ENCODE data around the gene GUCY2F.

GUCY2F gene

GRCh38 chrX:109392895-109393294, 89.0 kb downstream of the GUCY2F start:
- DNase-seq: no peak

DNA sequence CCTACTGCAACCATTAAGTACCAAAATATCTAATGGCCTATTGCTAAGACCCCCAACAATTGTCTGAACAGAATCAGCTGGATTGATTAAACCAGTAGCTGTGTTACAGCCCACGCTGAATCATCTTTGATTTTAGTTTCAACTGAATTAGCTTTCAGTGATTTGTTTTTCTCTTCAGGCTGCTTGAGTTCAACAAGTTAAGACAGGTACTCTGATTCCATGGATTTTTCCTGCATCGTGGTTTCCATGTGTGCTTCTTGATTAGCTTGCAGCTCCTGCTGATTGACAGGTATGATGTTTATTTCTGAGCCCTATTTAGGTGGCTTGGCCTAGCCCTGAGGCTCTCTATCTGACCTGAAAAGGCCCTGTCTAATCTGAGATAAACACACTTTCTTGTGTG, 91.3 kb downstream of the GUCY2F start:
- DNase-seq: no peak

DNA sequence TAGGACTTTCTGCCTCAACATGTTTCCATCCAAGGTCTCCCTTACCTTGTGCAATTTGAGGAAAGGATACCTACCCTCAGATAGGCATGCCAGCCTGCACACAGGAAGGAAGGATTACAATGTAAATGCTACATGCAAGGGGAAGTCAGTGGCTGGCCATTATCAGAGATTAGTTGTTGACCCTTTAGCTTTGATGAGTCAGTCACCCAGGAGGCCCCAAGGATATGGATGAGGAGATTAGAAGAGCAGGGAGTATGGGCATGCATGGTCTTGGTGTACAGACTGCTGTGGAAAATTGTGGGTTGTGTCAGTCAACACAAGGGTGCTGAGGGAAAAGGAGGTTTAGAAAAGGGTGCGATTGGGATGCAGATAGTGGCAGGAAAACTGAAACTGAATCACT, 92.0 kb downstream of the GUCY2F start:
- no peak for DNase-seq

DNA sequence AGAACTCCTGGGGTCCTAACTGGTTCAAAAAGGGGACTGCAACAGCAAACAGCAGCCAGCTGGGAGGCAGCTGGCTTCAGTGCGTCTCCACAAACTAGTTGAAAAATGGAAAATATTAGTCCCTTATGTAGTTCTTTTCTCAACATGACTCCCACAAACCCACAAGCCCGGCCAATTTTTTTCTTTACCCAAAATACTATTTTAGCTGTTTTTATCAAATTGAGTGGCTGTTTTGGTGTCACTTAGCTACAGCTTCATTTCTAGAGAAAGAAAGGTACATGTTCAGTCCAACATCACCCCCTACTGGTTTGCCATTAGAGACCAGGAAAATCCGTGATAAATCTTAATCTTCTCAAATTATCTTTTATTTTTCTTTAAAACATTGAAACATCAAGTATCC, 97.2 kb downstream of the GUCY2F start:
- DNase-seq: no peak

- no peak for DNase-seq
These were observed 99.6 kb downstream of the GUCY2F start for GRCh38 chrX:109382332-109382731.

DNA sequence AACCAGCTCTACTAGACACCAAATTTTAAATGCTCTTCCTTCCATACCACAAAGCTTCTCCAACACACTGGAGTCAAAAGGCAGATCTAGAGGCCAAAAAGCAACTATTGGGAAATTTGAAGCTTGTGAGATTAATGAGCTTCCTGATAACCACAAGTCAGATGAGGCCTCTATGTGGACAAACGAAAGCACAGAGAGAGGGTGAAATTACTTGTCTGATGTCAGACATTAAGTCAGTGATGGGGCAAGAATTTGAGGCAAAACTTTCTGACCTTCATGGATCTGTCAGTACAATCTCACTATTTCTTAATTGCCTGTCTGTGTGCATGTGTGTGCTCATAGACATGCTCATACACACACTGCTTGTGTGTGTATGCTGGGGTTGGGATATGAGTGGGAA, 103.6 kb downstream of the GUCY2F start:
- DNase-seq: no peak

DNA sequence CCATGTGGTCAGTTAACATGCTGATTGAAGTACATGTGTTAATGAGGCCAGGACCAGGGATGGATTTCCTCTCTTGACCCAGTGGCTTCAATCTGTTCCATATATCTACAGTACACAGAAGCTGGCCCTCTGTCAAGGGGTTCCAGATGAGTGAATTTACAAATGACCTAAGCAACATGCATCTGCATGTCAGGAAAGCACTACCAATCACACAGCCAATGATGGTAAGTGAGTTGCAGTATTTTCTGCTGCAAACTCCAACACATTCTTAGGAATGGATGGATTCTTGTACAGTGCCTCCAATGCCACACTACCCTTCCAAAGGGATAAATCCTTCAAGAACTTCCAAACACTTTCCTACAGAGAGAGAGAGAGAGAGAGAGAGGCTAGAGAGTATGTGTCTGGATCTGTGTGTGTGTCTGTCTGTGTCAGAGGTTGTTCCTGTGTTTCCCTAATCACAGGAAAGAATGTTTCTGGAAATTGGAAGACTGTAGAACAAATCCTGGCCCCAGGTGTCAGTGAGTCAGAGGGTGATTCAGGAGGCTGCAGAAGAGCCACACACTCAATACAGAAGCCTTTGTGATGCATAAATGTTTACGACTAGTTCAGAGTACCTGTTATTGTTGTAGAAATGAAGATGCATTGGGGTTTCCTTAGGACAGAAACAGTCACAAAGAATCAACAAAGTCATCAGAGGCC, 107.5 kb downstream of the GUCY2F start:
- no peak for DNase-seq

- no peak for DNase-seq
These were observed 108.4 kb downstream of the GUCY2F start for GRCh38 chrX:109373468-109373867.

GRCh38 chrX:109372716-109373115, 109.2 kb downstream of the GUCY2F start:
- no peak for DNase-seq

DNA sequence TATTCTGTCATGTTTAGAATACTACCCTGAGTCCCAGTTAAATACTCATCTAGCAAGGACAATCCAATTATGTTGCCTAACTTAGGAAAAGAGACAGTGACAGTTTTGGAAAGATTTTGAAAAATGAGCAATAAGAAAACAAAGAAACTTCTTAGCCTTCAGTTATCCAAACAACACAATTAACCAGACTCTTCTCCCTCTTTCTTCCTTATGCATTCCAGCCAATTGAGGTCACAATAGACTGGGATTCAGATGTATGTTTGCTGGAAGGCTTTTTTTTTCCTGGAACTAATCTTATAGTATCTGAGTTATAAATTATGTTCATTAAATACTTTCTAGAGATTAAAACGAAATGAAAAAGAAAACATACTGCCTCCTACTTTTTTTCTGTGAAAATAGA, 109.6 kb downstream of the GUCY2F start:
- no peak for DNase-seq

- no peak for DNase-seq
These were observed 119.8 kb downstream of the GUCY2F start for GRCh38 chrX:109362101-109362500.

DNA sequence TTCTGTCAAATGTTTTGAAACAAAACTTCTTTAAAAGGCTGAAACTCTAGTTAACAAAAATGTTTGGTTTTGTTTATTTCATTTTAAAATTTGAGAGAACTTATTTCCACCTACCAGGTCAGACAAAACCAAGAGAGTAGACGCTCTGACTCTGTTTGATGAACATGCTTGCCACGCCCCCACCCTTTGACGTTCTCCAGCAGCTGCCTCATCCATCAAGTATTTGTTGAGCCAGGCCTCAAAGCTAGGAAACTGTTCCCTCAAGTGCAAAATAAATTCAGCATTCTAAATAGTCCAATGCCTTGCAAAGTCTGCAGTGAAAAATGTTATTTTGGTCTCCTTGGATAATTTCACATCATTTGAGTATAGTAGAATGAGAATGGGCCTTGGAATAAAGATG, 121.6 kb downstream of the GUCY2F start:
- no peak for DNase-seq

DNA sequence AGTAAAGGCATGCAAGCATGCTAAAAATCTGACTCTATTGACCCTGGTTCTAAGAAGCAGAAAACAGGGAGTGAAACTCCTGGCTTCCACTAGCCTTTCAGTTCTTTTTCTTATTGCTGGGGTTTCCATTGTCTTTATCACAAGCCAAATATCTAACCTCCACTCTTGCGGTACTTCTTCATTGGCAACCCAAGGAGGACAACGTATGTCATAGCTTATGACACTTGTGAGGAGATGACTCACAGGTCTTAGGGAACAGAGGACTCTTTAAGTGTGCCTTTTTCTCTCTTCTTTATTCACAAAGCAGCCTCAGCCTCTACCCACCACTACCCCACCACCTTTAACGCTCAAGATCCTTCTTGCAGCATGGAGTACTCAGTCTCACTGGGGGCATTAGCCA, 124.2 kb downstream of the GUCY2F start:
- no peak for DNase-seq

- DNase-seq: no peak
These were observed 125.2 kb downstream of the GUCY2F start for GRCh38 chrX:109356684-109357083.

DNA sequence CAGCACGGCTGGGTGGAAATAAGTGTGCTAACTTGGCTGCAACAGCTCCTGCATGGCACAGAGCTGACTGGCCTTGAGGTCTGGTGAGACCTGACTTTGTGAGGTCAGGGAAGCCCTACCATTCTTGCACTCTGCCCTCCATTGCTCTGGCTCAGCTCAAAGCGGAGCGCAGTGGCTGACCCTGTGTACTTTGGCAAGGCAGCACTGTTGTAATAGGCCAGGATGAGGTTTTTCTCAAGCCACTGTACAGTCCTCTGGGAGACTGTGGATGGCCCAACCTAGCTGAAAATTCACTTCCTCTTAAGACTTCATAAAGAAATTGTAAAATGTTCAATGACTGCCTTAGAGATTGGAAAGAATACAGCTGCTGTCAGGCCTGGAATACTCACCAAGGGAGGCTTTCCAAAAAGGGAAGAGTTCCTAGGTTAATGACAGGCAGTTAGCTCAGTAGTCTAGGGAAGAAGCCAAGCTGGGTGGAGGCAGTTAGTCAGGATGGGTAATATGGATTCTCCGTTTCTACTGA, 129.8 kb downstream of the GUCY2F start:
- no peak for DNase-seq

- no peak for DNase-seq
These were observed 130.3 kb downstream of the GUCY2F start for GRCh38 chrX:109351557-109351956.

DNA sequence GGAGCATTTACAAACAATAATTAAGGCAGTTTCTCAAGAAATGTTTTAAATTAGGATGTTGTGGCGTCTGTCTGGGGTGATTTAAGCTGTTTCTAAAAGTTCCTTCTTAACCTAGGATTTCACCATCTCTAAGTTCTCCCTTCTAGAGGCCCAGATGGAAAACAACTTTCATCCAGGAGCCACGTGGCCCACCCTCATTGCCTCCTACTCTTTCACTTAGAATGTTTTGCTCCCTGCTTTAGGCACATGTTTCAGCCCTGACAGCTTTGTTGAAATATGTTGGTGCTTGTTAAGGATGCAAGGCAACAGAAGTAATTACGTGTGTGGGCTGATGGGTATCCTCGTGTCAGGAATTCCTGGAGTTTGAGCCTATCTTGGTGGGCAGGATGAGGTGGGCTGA, 131.3 kb downstream of the GUCY2F start:
- no peak for DNase-seq

- DNase-seq: no peak
These were observed 131.8 kb downstream of the GUCY2F start for GRCh38 chrX:109350051-109350450.

DNA sequence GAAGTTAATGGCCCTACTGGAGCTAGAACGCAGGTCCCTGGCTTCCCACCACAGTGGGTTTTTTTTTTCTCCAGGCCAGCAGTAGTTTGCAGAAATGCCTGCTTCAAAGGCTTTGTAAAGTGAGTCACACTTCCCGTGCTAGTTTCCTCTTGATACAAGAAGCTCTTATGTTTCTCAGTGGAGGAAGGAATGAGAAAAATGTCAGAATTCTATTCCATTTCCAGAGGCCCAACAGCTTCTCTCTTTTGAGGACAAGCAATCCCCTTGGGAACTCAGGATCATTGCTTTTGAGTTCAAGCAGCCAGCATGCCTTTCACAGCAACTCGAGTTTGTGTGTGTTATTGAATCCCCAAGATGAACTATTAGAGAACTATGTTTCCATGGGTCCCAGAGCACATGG, 134.3 kb downstream of the GUCY2F start:
- no peak for DNase-seq

DNA sequence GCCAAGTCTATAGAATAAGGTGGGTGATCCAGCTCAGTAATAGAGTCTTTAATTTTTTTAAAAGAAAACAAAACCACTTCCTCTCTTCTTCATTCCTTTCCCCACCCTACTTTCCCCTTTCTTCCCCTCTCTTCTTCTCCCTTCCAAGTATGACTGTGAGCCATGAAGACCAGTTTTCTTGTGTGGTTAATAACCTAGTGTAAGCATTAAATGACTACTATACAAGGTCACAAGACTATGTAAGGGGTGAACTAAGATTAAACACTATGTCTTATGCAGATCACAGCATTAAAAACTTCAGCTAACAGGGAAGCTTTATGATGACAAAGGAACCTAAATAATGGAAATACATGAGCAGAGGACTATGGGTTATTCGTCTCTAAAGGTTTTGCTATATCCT, 135.4 kb downstream of the GUCY2F start:
- no peak for DNase-seq

- no peak for DNase-seq
These were observed 136.0 kb downstream of the GUCY2F start for GRCh38 chrX:109345856-109346255.

- DNase-seq: no peak
These were observed 137.2 kb downstream of the GUCY2F start for GRCh38 chrX:109344678-109345077.

- DNase-seq: no peak
These were observed 137.8 kb downstream of the GUCY2F start for GRCh38 chrX:109344101-109344500.

DNA sequence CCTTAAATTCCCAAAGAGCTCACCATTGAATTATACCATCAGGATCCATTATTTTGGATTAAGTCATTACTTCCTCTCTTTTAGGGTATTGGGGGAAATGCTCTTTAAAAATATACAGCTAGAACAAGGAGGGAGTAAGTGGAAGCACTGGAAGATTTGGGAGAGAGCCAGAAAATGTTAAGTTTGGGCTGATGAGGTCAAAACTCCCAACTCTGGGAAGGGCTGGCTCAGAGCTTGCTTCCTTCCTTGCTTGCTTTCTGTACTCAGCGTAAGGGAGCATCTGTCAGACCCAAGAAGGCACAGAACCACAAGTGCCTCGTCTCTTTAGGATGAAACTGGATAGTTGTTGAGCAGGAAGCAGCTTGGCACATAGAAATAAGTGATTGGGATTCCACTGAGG, 138.2 kb downstream of the GUCY2F start:
- DNase-seq: no peak

GRCh38 chrX:109336141-109336540, 145.7 kb downstream of the GUCY2F start:
- no peak for DNase-seq
